Heart left ventricle (tissue), 13 donors: ENCODE results near the gene OR6V1.

Experiments
- POLR2A ChIP-seq, 2 donors: fragments of 450-650 bp; IDR thresholded peaks; one replicate each; pipeline ENCODE4 v1.6.1; 2017; ENCODE audit warnings: antibody characterized with exemption in 2 of 2, mild to moderate bottlenecking in 2 of 2, moderate library complexity in 2 of 2
- TF ChIP-seq, protein P1 (sequence below), 12 donors: fragments of 200-600 bp; sonication (generic) in 4 of 12; IDR thresholded peaks; one replicate each; pipeline versions ENCODE4 v1.5.0 to v1.8.0; 2018 to 2022; ENCODE audit warnings: antibody characterized with exemption in 12 of 12, mild to moderate bottlenecking in 5 of 12
- donor health status: ischemic (EF 13 %, LVEDD 7.1; RV severe dilation, severe dysfunction).
- donor health status: DM: no; HTN: yes; CAD: no.
- donor health status: DM: no; HTN: no; CAD: no.
- donor health status: ischemic (EF 25% LVEDD 6.9; RV normal size, moderate dysfunction).
- donor health status: ischemic (EF 25% LVEDD 5.7; RV mildly dilated, moderate dysfunction).
- donor health status: ischemic (EF 35%, LVEDD 5.7; RV mildly dilated, moderate dysfunction).
- donor health status: nonischemic (EF 11% LVEDD 7.7; RV severe dilation, severe dysfunction).
- donor health status: DM: yes; HTN: yes; CAD: no.
- donor health status: PGD.
- donor health status: ischemic (EF 29% LVEDD 5.4; RV normal size, mild dysfunction).
- donor health status: nonischemic (EF 23%, LVEDD 6.1; RV moderate dilation, normal function).

DNA sequence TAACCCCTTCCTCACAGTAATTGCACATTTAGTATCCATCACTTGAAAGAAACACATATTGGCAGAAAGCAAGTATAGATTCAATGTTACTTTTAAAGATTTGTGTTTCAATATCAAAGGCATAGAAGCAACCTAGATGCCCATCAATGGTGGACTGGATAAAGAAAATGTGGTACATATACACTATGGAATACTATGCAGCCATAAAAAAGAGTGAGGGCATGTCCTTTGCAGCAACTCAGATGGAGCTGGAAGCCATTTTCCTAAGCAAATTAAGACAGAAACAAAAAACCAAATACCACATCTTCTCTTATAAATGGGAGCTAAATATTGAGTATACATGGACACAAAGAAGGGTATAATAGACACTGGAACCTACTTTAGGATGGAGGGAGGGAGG is 3.6 kb downstream of the OR6V1 start:
- TF ChIP-seq, protein P1, sequence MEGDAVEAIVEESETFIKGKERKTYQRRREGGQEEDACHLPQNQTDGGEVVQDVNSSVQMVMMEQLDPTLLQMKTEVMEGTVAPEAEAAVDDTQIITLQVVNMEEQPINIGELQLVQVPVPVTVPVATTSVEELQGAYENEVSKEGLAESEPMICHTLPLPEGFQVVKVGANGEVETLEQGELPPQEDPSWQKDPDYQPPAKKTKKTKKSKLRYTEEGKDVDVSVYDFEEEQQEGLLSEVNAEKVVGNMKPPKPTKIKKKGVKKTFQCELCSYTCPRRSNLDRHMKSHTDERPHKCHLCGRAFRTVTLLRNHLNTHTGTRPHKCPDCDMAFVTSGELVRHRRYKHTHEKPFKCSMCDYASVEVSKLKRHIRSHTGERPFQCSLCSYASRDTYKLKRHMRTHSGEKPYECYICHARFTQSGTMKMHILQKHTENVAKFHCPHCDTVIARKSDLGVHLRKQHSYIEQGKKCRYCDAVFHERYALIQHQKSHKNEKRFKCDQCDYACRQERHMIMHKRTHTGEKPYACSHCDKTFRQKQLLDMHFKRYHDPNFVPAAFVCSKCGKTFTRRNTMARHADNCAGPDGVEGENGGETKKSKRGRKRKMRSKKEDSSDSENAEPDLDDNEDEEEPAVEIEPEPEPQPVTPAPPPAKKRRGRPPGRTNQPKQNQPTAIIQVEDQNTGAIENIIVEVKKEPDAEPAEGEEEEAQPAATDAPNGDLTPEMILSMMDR (IDR thresholded peaks at IDR 0.05) = no peak
- no peak for TF ChIP-seq POLR2A (IDR thresholded peaks at IDR 0.05)
